Loucy (cell line): Measurements from ENCODE around the gene OR7G2.
"Not testable (repeated sequence)": the region's sequence is repeated elsewhere in the genome, so short reads cannot be mapped to it uniquely, and the experiment has no call there.

Experiments used
- H2AFZ ChIP-seq: fragments of 200-600 bp; sonication (generic); 2 replicates; pipeline ENCODE4 v1.6.0; 2016; ENCODE audit warnings: antibody characterized with exemption, mild to moderate bottlenecking, low read length, moderate library complexity
- H3F3A ChIP-seq: fragments of 200-600 bp; 2 replicates; pipeline ENCODE4 v1.6.0; 2016; ENCODE audit warnings: antibody characterized with exemption, low read depth, mild to moderate bottlenecking
- H3K27me3 ChIP-seq: fragments of 200-600 bp; sonication (generic); 2 replicates; pipeline ENCODE4 v1.6.1; 2014; ENCODE audit warnings: low read length, mild to moderate bottlenecking; ENCODE audit not compliant: insufficient read depth, poor library complexity, severe bottlenecking
- H3K36me3 ChIP-seq: fragments of 200-600 bp; sonication (generic); 2 replicates; pipeline ENCODE4 v1.6.1; 2016; ENCODE audit warnings: low read length; ENCODE audit not compliant: insufficient read depth
- H3K4me1 ChIP-seq: fragments of 200-600 bp; sonication (generic); 2 replicates; pipeline ENCODE4 v1.5.1; 2014; ENCODE audit warnings: low read length, mild to moderate bottlenecking; ENCODE audit not compliant: insufficient read depth, poor library complexity, severe bottlenecking
- H3K4me2 ChIP-seq: fragments of 200-600 bp; sonication (generic); 2 replicates; pipeline ENCODE4 v1.6.0; 2014; ENCODE audit warnings: antibody characterized with exemption, low read length, low read depth, mild to moderate bottlenecking; ENCODE audit not compliant: poor library complexity, severe bottlenecking
- H3K4me3 ChIP-seq: fragments of 200-600 bp; sonication (generic); 2 replicates; pipeline ENCODE4 v1.5.1; 2014; ENCODE audit warnings: low read length, mild to moderate bottlenecking, mixed read lengths; ENCODE audit not compliant: poor library complexity, severe bottlenecking
- H3K79me2 ChIP-seq: fragments of 200-600 bp; sonication (generic); 2 replicates; pipeline ENCODE4 v1.6.1; 2014; ENCODE audit warnings: low read length; ENCODE audit not compliant: insufficient read depth
- H3K9ac ChIP-seq: fragments of 200-600 bp; sonication (generic); 2 replicates; pipeline ENCODE4 v1.6.0; 2014; ENCODE audit warnings: mild to moderate bottlenecking, low read depth, low read length, moderate library complexity; ENCODE audit not compliant: poor library complexity, severe bottlenecking
- H3K9me2 ChIP-seq: fragments of 200-600 bp; sonication (generic); replicated peaks from 2 replicates; pipeline ENCODE4 v1.6.1; 2016; ENCODE audit warnings: low read depth, low read length, mixed read lengths
- H3K9me3 ChIP-seq: fragments of 200-600 bp; sonication (generic); 2 replicates; pipeline ENCODE4 v1.6.1; 2014; ENCODE audit warnings: mild to moderate bottlenecking, antibody characterized with exemption, low read length, low read depth; ENCODE audit not compliant: insufficient read depth
- H4K20me1 ChIP-seq: fragments of 200-600 bp; sonication (generic); 2 replicates; pipeline ENCODE4 v1.6.0; 2014; ENCODE audit warnings: antibody characterized with exemption, low read length, mild to moderate bottlenecking; ENCODE audit not compliant: insufficient read depth, poor library complexity, severe bottlenecking
- CTCF ChIP-seq: fragments of 200-600 bp; sonication (generic); conservative IDR thresholded peaks from 2 replicates; pipeline ENCODE4 v1.5.1; 2014; ENCODE audit warnings: mild to moderate bottlenecking, antibody characterized with exemption, low read length
- EZH2phosphoT487 ChIP-seq: fragments of 200-600 bp; IDR thresholded peaks from 2 replicates; pipeline ENCODE4 v1.6.1; 2018; ENCODE audit warnings: antibody characterized with exemption, mild to moderate bottlenecking, moderate library complexity, borderline replicate concordance

Gene OR7G2

GRCh38 chr19:9058905-9059667, 48.2 kb downstream of the OR7G2 start:
- Histone ChIP-seq H2AFZ (no peak overlapping the region), H3F3A (no peaks in the 10 kb centered on the region), H4K20me1 (no peaks in the 10 kb centered on the region), H3K9me2 (no peaks in the 10 kb centered on the region), H3K9me3 (no peaks in the 10 kb centered on the region), H3K9ac (no peak overlapping the region), H3K36me3 (no peaks in the 10 kb centered on the region), H3K79me2 (no peaks in the 10 kb centered on the region), H3K27me3 (no peaks in the 10 kb centered on the region), H3K4me3 (no peak overlapping the region), H3K4me2 (no peak overlapping the region), H3K4me1 (no peaks in the 10 kb centered on the region)
- TF ChIP-seq EZH2phosphoT487: no peak
- TF ChIP-seq CTCF: no peak

GRCh38 chr19:9057505-9058258, 49.6 kb downstream of the OR7G2 start:
- Histone ChIP-seq H3K79me2 (no peaks in the 10 kb centered on the region), H4K20me1 (no peaks in the 10 kb centered on the region), H3K27me3 (no peaks in the 10 kb centered on the region), H3K36me3 (no peaks in the 10 kb centered on the region), H3K4me3 (no peak overlapping the region), H3K9ac (no peak overlapping the region), H3K9me2 (no peaks in the 10 kb centered on the region), H2AFZ (no peak overlapping the region), H3K9me3 (no peaks in the 10 kb centered on the region), H3K4me1 (no peaks in the 10 kb centered on the region), H3K4me2 (no peak overlapping the region), H3F3A (no peaks in the 10 kb centered on the region)
- TF ChIP-seq EZH2phosphoT487 (no peak), CTCF (no peak)

GRCh38 chr19:9056131-9056530, 51.1 kb downstream of the OR7G2 start:
- H3K27me3 ChIP-seq, H3K36me3 ChIP-seq, H3K9ac ChIP-seq, H3K4me1 ChIP-seq, H3K4me2 ChIP-seq, H3K79me2 ChIP-seq, H3K9me3 ChIP-seq, H3K9me2 ChIP-seq, H2AFZ ChIP-seq, H3F3A ChIP-seq, H4K20me1 ChIP-seq, H3K4me3 ChIP-seq: not testable (repeated sequence)
